GM23248 (cell line): ENCODE measurements around the gene HSPG2. TPM values are rescaled to one million over a fixed set of nuclear protein-coding genes. Genes with fewer than 3 reads are reported as not detected.
A peak's percentile ranks its signal among the peaks of the same experiment; 100 is the strongest.

Source experiments
- DNase-seq: peaks from one replicate; pipeline ENCODE4 v3.0.0-alpha.2; 2015
- H2AFZ ChIP-seq: fragments of 200-600 bp; sonication (generic); 2 replicates; pipeline ENCODE4 v1.6.1; 2016; ENCODE audit warnings: antibody characterized with exemption
- H3F3A ChIP-seq: fragments of 200-600 bp; sonication (generic); 2 replicates; pipeline ENCODE4 v1.6.1; 2016; ENCODE audit warnings: mild to moderate bottlenecking, antibody characterized with exemption, mixed run types; ENCODE audit not compliant: insufficient read depth
- H3K27ac ChIP-seq: fragments of 200-600 bp; sonication (generic); 2 replicates; pipeline ENCODE4 v1.5.1; 2016; ENCODE audit warnings: mild to moderate bottlenecking
- H3K27me3 ChIP-seq: fragments of 200-600 bp; sonication (generic); replicated peaks from 2 replicates; pipeline ENCODE4 v1.6.1; 2016; ENCODE audit warnings: mild to moderate bottlenecking; ENCODE audit not compliant: insufficient read depth
- H3K36me3 ChIP-seq: fragments of 200-600 bp; sonication (generic); 2 replicates; pipeline ENCODE4 v1.6.1; 2016; ENCODE audit warnings: low read depth, mild to moderate bottlenecking
- H3K4me1 ChIP-seq: fragments of 200-600 bp; sonication (generic); 2 replicates; pipeline ENCODE4 v1.6.1; 2016; ENCODE audit warnings: mild to moderate bottlenecking; ENCODE audit not compliant: insufficient read depth
- H3K4me2 ChIP-seq: fragments of 200-600 bp; sonication (generic); one replicate; pipeline ENCODE4 v1.6.1; 2016; ENCODE audit warnings: mild to moderate bottlenecking; ENCODE audit not compliant: unreplicated experiment
- H3K4me3 ChIP-seq: fragments of 200-600 bp; sonication (generic); 2 replicates; pipeline ENCODE4 v1.5.1; 2016; ENCODE audit warnings: mild to moderate bottlenecking
- H3K79me2 ChIP-seq: fragments of 200-600 bp; sonication (generic); 2 replicates; pipeline ENCODE4 v1.6.1; 2016; ENCODE audit warnings: mild to moderate bottlenecking; ENCODE audit not compliant: insufficient read depth
- H3K9ac ChIP-seq: fragments of 200-600 bp; sonication (generic); 2 replicates; pipeline ENCODE4 v1.6.1; 2016; ENCODE audit warnings: mild to moderate bottlenecking
- H3K9me2 ChIP-seq: fragments of 200-600 bp; sonication (generic); 2 replicates; pipeline ENCODE4 v1.6.1; 2016; ENCODE audit warnings: mixed run types, mild to moderate bottlenecking, moderate library complexity; ENCODE audit not compliant: insufficient read depth
- H3K9me3 ChIP-seq: fragments of 200-600 bp; sonication (generic); one replicate; pipeline ENCODE4 v1.6.1; 2017; ENCODE audit warnings: low read depth
- H4K20me1 ChIP-seq: fragments of 200-600 bp; sonication (generic); 2 replicates; pipeline ENCODE4 v1.6.0; 2016; ENCODE audit not compliant: insufficient read depth
- EZH2 ChIP-seq: fragments of 200-600 bp; sonication (generic); IDR thresholded peaks from 2 replicates; pipeline ENCODE4 v1.6.1; 2018; ENCODE audit warnings: antibody characterized with exemption, mild to moderate bottlenecking; ENCODE audit not compliant: insufficient read depth, poor library complexity, severe bottlenecking
- EZH2phosphoT487 ChIP-seq: fragments of 200-600 bp; sonication (generic); IDR thresholded peaks from 2 replicates; pipeline ENCODE4 v1.6.1; 2018; ENCODE audit warnings: antibody characterized with exemption, moderate library complexity, mild to moderate bottlenecking, low read depth; ENCODE audit not compliant: insufficient read depth
- WGBS, 2 experiments: methylation state at CpG; one replicate each; pipeline ENCODE4 v1.1.6; 2015 to 2017; ENCODE audit warnings: low lambda C conversion rate in 2 of 2, low coverage in 1 of 2; ENCODE audit errors: missing lambda C conversion rate in 2 of 2; 5-methylcytosine and 5-hydroxymethylcytosine counted together
- in situ Hi-C: fragments of 300-500 bp; cut with MboI; formaldehyde crosslinking; loops from 2 replicates; pipeline ENCODE4 v1.15.0; 2020
- polyA plus RNA-seq: library from polyadenylated mRNA; unstranded; fragments of >200 nt; fragmentation: Nextera tagmentation; extraction: Ambion mirVana; gene quantifications from 2 replicates; pipeline ENCODE4 v1.2.1, GENCODE V29; 2016
- total RNA-seq: library from RNA; depleted of rRNA; stranded (reverse); fragments of >200 nt; shearing (Covaris generic); gene quantifications from 2 replicates; pipeline ENCODE4 v1.2.3, GENCODE V29; 2014

The HSPG2 gene
- total and polyA plus RNA-seq, 2 experiments from 2014 or later, result 123 to 407 TPM

DNA sequence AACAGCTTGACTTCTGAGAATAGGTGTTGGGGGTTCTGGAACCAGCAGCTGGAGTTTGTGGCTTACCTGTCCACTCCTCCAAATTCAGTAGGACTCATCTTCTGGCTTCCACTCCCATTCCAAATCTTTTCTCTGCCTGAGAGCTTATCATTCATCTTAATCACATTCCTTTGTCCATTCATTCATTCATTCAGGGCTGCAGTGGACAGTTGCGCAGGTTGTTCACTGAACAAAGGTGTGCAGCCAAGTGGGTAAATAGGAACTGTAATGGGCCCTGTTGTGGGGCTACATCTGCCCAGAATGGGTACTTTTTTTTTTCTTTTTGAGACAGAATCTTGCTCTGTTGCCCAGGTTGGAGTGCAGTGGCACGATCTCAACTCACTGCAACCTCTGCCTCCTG is 3.4 kb upstream of the HSPG2 start:
- Histone ChIP-seq H3K79me2 (peaks cover 14% of the 10 kb centered on the region), H3K9ac (peak overlapping the region; percentile 82), H3F3A (peaks cover 39% of the 10 kb centered on the region), H3K36me3 (no peaks in the 10 kb centered on the region), H3K27ac (peak overlapping the region; percentile 95), H3K9me2 (no peaks in the 10 kb centered on the region), H2AFZ (peak overlapping the region; percentile 63; the same call in 1 of the 2 replicates), H3K4me3 (0 out of 2 replicates have a peak overlapping the region, but pooled peaks have one; percentile 18), H3K9me3 (no peaks in the 10 kb centered on the region), H3K4me2 (peak overlapping the region; percentile 53), H3K27me3 (no peaks in the 10 kb centered on the region), H4K20me1 (no peaks in the 10 kb centered on the region), H3K4me1 (peaks cover 45% of the 10 kb centered on the region)
- TF ChIP-seq EZH2, result no peak
- no peak for TF ChIP-seq EZH2phosphoT487
- DNase-seq, result no peak
- in situ Hi-C loops, result no loop called here
- 94 to 98% methylated on average over 2 of the region's 2 CpGs for WGBS, 2 experiments

GRCh38 chr1:21939650-21940374 is 2.7 kb upstream of the HSPG2 start:
- H3K4me2 ChIP-seq, result peak overlapping the region; percentile 53
- DNase-seq, result peak; percentile 98
- no peaks in the 10 kb centered on the region for H3K27me3 ChIP-seq
- no peaks in the 10 kb centered on the region for H3K36me3 ChIP-seq
- H3K79me2 ChIP-seq, result peaks cover 20% of the 10 kb centered on the region
- peak overlapping the region; percentile 63 for H2AFZ ChIP-seq
- in situ Hi-C loops, result no loop called here
- no peaks in the 10 kb centered on the region for H3K9me3 ChIP-seq
- H3K9ac ChIP-seq, result peak overlapping the region; percentile 82
- WGBS, 2 experiments, result 32% methylated on average over 9 of the region's 9 CpGs
- H4K20me1 ChIP-seq, result no peaks in the 10 kb centered on the region
- TF ChIP-seq EZH2 (no peak), EZH2phosphoT487 (no peak)
- H3K9me2 ChIP-seq, result no peaks in the 10 kb centered on the region
- H3K27ac ChIP-seq, result peak overlapping the region; percentile 95
- H3K4me1 ChIP-seq, result peaks cover 52% of the 10 kb centered on the region
- H3K4me3 ChIP-seq, result peak overlapping the region; percentile 18
- peaks cover 46% of the 10 kb centered on the region for H3F3A ChIP-seq

GRCh38 chr1:21938732-21939538 is 1.8 kb upstream of the HSPG2 start:
- no peaks in the 10 kb centered on the region for H3K27me3 ChIP-seq
- no peaks in the 10 kb centered on the region for H4K20me1 ChIP-seq
- peaks cover 54% of the 10 kb centered on the region for H3K4me1 ChIP-seq
- H3K27ac ChIP-seq, result peak overlapping the region; percentile 95
- TF ChIP-seq EZH2 (no peak), EZH2phosphoT487 (no peak)
- peak; percentile 64 for DNase-seq
- H3K36me3 ChIP-seq, result no peaks in the 10 kb centered on the region
- peaks cover 29% of the 10 kb centered on the region for H3K79me2 ChIP-seq
- peak overlapping the region; percentile 82 for H3K9ac ChIP-seq
- H3K4me2 ChIP-seq, result peak overlapping the region; percentile 53
- 52 to 59% methylated on average over 11 of the region's 11 CpGs for WGBS, 2 experiments
- H3K9me3 ChIP-seq, result no peaks in the 10 kb centered on the region
- in situ Hi-C loops, result no loop called here
- H3K4me3 ChIP-seq, result peak overlapping the region; percentile 8; the same call in 1 of the 2 replicates
- H3K9me2 ChIP-seq, result no peaks in the 10 kb centered on the region
- peaks cover 54% of the 10 kb centered on the region for H3F3A ChIP-seq
- peak overlapping the region; percentile 14; the same call in 1 of the 2 replicates for H2AFZ ChIP-seq

- Histone ChIP-seq H3K4me2 (peak overlapping the region; percentile 58), H3K36me3 (no peaks in the 10 kb centered on the region), H3K9me3 (no peaks in the 10 kb centered on the region), H3K4me3 (peak overlapping the region; percentile 62), H3K27ac (peak overlapping the region; percentile 95), H3K9me2 (no peaks in the 10 kb centered on the region), H4K20me1 (no peaks in the 10 kb centered on the region), H3F3A (peaks cover 61% of the 10 kb centered on the region), H3K79me2 (peaks cover 43% of the 10 kb centered on the region), H3K27me3 (no peaks in the 10 kb centered on the region), H3K9ac (peak overlapping the region; percentile 82), H2AFZ (peak overlapping the region; percentile 70), H3K4me1 (peaks cover 57% of the 10 kb centered on the region)
- TF ChIP-seq EZH2phosphoT487, result no peak
- TF ChIP-seq EZH2, result no peak
- 13 to 34% methylated on average over 21 to 60 of the region's 69 CpGs for WGBS, 2 experiments
- DNase-seq, result peak; percentile 93
- in situ Hi-C loops, result no loop called here
Measured at GRCh38 chr1:21937372-21938121, 437 bp upstream of the HSPG2 start.
